NCI-H524 treated with DMSO at 0.1 percent for 48 hours (cell line): ENCODE data around the gene LPGAT1.
A peak's percentile ranks its signal among the peaks of the same experiment; 100 is the strongest.

Experiments
- DNase-seq: peaks from one replicate; lab custom pipeline; 2025; lab: John Stamatoyannopoulos, UW

The LPGAT1 gene

GRCh38 chr1:211762206-211762605 lies 68.4 kb downstream of the LPGAT1 start:
- DNase-seq, result peak; percentile 98

- no peak for DNase-seq
These were observed 69.2 kb downstream of the LPGAT1 start for GRCh38 chr1:211761400-211761799.

DNA sequence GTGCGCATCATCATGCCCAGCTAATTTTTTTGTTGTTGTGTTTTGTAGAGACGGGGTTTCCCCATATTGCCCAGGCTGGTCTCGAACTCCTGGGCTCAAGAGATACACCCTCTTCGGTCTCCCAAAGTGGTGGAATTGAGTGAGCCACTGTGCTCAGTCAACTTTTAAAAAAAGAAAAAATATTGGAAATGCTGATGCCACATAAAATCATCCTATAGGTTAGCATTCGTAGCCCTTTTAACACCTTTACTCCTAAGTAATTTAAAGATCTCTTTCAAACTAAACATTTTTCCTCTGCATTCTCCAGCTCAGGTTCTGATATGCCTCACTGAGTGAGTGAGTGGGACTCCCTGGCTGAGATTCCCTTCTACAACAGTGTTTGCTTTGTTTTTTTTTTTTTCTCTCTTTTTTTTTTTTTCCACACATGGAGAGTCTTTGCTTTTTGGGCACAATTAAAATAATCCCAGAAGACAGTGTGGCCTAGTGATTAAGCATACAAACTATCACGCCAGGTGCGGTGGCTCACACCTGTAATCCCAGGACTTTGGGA lies 74.0 kb downstream of the LPGAT1 start:
- no peak for DNase-seq

DNA sequence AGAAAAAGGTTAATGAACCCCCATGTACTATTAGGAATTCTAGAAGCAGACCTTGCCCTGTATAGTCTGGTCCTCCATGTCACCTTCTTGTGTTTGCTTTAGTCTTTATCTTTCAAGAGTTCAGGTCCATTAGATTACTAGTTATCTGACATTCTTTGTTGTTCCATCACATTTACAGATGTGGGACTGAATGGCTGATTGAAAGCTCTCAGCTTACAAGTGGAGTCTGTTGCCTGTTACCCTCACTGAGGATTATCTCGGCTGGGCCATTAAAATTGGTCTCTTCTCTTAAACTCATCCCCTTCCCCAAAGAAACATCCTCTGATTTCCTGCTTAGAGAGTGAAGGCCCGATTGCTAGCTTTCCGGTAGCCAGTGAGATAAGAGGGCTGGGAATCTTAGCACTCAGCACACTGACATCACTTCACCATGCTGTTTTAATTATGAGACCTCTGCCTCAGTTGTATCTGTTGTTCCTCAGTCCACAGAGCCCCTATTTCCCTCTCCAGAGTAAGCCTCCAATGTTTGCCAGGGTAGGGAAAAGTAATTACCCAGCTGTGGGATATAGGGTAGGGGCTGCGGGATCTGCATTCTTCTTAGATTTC lies 76.8 kb downstream of the LPGAT1 start:
- DNase-seq, result peak; percentile 84

DNA sequence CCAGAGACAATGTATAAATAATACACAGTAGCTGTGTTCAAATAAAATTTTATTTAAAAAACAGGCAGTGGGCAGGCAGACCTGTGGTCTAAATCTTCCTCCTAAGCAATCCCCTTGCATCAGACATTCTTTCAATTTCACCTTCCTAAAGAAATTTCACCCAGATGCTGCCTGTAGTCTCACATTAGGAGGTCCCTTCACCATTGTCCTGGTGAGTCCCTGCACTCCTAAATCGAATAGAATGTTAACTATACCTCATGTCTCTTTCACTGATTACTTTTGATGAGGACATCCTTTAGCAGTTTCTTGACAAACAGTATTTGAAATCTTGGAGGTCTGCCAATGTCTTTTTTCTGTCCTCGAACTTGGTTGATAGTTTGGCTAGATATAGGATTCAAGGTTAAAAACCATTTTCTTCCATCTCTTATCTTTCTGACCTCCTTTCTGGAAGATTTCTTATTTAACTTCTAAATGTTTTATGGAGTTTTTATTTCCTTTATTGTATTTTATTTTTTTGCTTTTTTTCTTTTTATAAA lies 77.5 kb downstream of the LPGAT1 start:
- no peak for DNase-seq

- no peak for DNase-seq
These were observed 78.2 kb downstream of the LPGAT1 start for GRCh38 chr1:211752317-211752716.

- no peak for DNase-seq
These were observed 79.1 kb downstream of the LPGAT1 start for GRCh38 chr1:211751438-211751837.

DNA sequence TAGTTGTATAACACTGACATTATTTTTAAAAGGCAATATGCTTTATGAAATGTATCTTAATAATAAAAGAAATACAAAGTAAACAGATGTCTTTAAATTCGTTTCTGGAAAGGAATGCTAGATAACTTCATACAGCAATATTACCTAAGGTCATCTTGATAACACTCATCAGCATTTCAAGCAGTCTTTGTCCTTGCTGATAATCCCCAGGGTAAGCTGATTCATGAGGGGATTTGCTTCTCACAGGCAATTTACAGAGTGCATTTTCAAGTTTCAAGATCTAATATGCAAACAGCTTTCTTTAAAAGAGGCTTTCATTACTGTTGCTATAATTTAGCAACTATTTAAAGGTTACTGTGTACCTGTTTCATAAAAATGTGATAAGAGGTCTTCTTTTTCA lies 80.0 kb downstream of the LPGAT1 start:
- DNase-seq, result no peak

DNA sequence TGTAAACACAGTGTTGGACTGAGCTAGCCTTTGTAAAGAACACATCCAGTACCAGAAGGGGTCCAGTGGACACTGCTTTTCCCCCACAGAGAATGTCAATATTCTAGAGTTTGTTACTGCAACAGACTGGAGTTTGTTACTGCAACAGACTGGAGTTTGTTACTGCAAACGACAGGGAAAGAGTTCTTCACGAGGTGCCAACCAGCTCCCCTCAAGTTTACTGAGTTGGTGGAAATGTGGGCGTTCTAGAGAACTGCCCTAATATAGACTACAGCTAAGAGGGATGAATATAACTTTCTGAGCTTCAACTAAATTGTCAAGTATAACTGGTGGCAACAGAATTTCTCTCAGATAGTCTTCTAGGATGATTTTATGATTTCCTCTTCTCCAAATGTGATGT lies 81.3 kb downstream of the LPGAT1 start:
- DNase-seq, result no peak

DNA sequence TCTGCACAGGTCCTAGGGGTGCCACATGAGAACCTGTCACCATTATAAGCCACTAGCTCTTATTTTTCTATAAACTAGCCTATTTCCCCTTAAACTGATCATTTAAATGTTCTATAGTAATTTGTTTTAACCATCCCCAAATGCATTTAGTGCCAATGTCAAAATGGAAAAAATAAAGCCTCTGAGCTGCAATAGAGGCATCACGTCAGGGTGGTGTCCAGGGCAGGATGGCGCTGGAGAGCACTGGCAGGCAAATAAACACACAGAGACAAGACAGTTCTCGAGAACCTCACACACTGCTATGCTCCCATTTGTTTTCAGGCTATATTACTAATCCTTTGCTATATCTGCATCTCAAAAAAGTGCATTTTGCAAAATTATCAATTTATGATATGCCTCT lies 81.8 kb downstream of the LPGAT1 start:
- DNase-seq, result no peak

DNA sequence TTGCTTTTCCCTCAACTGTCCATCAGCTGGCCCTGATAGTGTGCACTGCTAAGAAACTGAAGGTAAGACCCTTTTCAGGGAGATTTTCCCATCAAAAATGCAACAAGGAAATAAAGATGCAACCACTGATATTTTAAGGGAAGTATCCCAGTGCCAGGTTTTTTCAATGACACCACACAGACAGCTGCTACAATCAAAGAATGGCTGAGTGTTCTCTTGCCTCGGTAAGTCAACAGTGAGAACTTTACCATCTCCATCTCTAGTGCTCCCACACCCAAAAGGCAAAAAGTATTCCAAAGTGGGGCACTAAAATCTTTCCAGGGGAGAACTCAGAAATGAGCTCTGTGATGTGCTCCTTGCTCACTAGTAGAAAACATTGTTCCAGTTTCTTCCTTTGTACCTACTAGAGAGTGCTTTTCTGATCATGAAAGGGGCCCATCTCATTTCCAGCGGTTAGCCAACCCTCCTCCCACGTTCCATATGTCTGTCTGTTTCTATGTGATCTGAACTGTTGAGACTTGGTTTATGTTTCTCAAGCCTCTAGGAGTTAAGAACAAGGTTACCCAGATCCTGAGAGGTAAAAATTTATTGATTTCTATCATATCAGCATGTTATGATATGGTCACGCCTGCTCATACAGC lies 87.6 kb downstream of the LPGAT1 start:
- no peak for DNase-seq

- DNase-seq, result no peak
These were observed 88.3 kb downstream of the LPGAT1 start for GRCh38 chr1:211742272-211742671.

DNA sequence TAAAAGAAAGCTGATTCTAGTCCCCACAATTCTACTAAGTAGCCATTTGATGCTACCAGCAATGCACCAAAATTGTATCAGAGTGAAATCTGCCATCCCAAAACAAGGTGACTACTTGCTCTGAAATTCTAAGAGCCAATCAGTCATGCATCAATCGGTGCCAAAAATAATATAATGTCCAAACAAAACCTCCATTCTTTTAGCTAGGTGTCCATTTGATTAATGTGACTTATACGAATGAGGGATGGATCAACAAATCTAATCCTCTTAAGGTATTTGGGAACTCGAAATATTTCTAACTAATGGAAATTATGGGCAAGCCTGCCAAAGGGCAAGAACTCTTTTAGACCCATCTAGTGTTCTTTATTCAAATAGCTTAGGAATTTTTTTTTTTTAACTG lies 88.8 kb downstream of the LPGAT1 start:
- no peak for DNase-seq

GRCh38 chr1:211741116-211741515 lies 89.4 kb downstream of the LPGAT1 start:
- no peak for DNase-seq

- DNase-seq, result peak; percentile 62
These were observed 90.7 kb downstream of the LPGAT1 start for GRCh38 chr1:211739671-211740411.

GRCh38 chr1:211738691-211739301 lies 91.8 kb downstream of the LPGAT1 start:
- no peak for DNase-seq

- DNase-seq, result no peak
These were observed 92.4 kb downstream of the LPGAT1 start for GRCh38 chr1:211738096-211738690.

DNA sequence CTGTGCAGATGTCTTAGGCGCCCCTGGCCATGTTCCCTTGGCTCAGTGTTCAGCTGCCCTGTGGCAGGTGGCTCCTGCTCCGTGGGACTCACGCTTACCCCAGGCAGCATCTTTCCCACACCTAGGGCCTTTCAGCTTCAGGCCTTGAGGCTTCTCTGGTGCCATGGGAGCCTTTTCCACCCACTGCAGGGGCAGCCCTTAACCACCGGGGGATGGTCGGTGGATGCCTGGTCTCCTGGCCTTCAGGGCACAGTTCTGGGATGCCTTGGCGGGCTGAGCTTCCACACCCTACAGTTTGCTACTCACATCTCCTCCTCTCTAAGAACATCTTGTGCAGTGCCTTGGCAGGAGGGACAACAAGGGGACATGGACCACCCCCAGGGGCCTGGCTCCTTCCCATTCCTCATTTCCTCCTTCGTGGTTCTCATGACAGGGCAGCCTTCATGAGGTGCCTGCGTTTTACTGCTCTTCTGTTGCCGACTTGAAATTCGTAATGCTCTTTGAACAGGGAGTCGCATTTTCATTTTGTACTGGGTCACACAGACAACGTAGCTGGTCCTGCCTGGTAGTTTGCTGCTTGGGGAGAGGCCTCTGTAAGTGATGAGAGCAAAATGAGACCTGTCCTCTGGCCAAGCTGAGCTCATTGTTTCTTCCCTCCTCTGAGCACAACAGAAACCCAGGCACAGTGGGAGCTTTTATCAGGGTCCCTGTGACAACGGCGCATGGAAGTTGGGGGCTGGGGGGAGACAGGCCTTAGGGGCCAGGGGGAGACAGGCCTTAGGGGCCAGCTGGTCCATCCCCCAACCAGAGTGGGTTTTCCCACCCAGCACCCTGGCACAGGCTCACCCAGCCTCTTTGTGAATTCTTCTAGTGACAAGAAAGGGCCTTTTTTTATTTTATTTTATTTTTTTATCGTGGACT lies 93.2 kb downstream of the LPGAT1 start:
- no peak for DNase-seq

DNA sequence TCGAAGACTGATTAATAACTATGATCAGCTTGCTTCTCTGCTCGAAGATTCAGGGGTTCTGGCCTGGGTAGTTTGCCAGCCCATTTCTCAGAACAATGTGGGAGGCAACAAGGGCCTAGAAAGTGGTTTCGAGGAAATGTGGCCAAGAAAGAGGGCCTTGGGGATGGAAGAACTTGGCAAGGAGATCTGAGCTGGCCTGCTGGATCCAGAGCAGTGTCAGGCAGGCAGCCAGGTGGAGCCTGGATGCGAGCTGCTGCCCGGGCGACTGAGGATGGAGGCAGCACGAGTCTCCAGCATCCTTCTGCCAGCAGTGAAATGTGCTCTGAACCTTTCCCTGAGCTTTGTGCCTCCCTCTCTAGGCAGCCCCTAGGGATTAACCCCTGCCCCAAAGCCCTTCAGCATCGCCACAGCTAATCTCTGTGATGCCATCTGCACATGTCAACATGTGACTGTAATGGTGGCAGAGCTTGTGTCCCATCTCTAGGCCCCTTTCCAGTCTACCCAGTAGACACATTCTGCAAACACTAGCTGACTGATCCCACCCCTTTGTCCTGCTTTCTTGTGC lies 94.1 kb downstream of the LPGAT1 start:
- peak; percentile 72 for DNase-seq
